Stimulated activated effector memory CD8-positive, alpha-beta T cell treated with anti-CD3 and anti-CD28 coated beads, Interleukin-12 subunit alpha, Interleukin-12 subunit beta, amount 100 ng/mL, for 72 hours (primary cell): Measurements from ENCODE around the gene ARSG.
A peak's percentile ranks its signal among the peaks of the same experiment; 100 is the strongest.
"Not testable (repeated sequence)": the region's sequence is repeated elsewhere in the genome, so short reads cannot be mapped to it uniquely, and the experiment has no call there.

Source experiments
- ATAC-seq: fragments of 150-1000 bp; cut with Tn5 transposase; 2 replicates; pipeline ENCODE4 v1.10.0; 2021
- DNase-seq, 2 donors: peaks; one replicate each; pipeline ENCODE4 v3.0.0; 2021 to 2022; ENCODE audit warnings: low spot score in 2 of 2
- H3K27ac Mint-ChIP-seq: one replicate; pipeline ENCODE4 v1.8.0; 2022; ENCODE audit warnings: mild to moderate bottlenecking, mixed read lengths
- H3K36me3 Mint-ChIP-seq: one replicate; pipeline ENCODE4 v1.8.0; 2022; ENCODE audit warnings: mild to moderate bottlenecking, mixed read lengths
- H3K4me1 Mint-ChIP-seq: one replicate; pipeline ENCODE4 v1.8.0; 2022; ENCODE audit warnings: mixed read lengths
- H3K4me3 Mint-ChIP-seq: one replicate; pipeline ENCODE4 v1.8.0; 2022; ENCODE audit warnings: mild to moderate bottlenecking, mixed read lengths
- H3K9me3 Mint-ChIP-seq: one replicate; pipeline ENCODE4 v1.8.0; 2022; ENCODE audit warnings: mixed read lengths

ARSG gene

DNA sequence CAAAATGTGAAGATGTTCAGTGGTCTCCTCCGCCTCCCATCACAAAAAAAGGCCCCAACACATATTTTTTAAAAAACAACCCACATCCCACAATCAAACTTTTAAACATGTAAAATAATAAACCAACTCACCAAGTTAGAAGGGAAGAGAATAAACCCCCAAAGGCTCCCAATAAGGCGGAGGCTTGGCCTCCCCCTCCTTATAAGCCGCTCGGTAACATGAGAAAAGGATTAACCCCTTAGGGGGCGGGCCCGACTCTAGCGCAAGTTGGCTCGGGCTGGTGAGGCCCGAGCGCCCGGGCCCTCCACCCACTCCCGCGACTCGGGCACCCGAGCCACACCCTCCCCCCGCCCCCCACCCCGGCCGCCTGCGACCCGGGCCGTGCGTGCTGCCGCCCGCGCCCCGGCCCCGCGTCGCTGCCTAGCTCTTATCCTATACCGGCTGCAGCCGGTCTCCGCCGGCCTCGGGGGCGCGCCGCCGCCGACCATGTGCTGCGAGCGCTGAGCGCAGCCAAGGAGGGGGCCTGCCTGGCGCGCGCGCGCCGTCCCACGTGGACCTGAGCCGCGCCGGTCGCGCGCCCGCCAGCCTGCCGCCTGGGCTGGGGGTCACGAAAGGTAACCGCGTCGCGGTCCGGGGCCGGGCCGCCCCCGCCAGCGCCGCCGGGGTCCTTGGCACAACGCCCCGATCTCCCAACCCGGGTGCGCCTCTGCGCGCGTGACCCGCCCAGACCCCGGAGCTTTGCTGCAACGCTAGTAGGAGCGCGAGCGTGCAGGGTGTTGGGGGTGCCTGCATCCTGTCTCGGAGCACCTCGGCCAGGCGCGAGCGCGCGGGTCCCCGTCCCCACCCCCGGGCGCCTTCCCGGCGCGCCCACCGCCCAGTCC is at the start of gene ARSG, which contains the start of gene SLC16A6:
Gene ARSG (plus strand): TSS at position 541 of the 881 bp plus-strand sequence. CDS start 15,999 bp downstream, outside the sequence.
Gene SLC16A6 (minus strand): TSS at position 173 of the 881 bp plus-strand sequence. CDS start 12,807 bp downstream, outside the sequence.
- H3K4me3 Mint-ChIP-seq, result peak within 1 kb of the TSS; percentile 97
- DNase-seq (peak; percentile 63 to 91), ATAC-seq (peak; percentile 76)
- no peaks in the 10 kb centered on the region for H3K9me3 Mint-ChIP-seq
- H3K36me3 Mint-ChIP-seq, result peaks cover 7% of the 10 kb centered on the region
- H3K27ac Mint-ChIP-seq, result peak within 1 kb of the TSS; percentile 96
- peaks cover 58% of the 10 kb centered on the region for H3K4me1 Mint-ChIP-seq

DNA sequence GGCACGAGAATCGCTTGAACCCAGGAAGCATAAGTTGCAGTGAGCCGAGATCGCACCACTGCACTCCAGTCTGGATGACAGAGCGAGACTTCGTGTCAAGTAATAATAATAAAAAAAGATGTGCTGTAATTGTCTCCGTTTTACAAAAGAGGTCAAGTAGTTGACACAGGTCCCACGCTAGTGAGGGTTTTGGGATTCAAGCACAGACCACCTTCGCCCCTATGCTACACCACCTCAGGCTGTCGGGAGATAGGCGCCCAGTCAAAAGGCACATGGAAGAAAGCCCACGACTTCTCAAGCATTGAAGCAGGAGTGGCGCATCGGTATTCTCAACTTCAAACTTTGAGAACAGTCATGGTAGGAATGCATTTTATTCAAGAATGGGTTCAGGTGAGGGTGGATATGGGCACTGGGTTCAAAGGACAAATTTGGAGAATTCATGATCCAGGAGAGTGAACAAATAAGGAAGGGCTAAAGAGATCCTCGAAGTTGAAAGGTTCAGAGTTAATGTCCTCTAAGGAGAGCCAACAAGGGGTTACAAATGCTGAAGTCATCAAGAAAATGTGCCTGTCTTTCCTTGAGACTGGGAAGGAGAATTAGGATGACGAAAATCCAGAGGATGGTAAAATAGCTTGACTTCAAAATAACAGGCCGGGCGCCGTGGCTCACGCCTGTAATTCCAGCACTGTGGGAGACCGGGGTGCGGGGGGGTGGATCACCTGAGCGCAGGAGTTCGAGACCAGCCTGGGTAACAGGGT is 44.8 kb upstream of the ARSG start:
- peaks cover 37% of the 10 kb centered on the region for H3K36me3 Mint-ChIP-seq
- no peaks in the 10 kb centered on the region for H3K9me3 Mint-ChIP-seq
- H3K4me1 Mint-ChIP-seq, result peaks cover 13% of the 10 kb centered on the region
- DNase-seq (no peak), ATAC-seq (no peak)
- peak overlapping the region; percentile 98 for H3K27ac Mint-ChIP-seq
- peak overlapping the region; percentile 78 for H3K4me3 Mint-ChIP-seq

DNA sequence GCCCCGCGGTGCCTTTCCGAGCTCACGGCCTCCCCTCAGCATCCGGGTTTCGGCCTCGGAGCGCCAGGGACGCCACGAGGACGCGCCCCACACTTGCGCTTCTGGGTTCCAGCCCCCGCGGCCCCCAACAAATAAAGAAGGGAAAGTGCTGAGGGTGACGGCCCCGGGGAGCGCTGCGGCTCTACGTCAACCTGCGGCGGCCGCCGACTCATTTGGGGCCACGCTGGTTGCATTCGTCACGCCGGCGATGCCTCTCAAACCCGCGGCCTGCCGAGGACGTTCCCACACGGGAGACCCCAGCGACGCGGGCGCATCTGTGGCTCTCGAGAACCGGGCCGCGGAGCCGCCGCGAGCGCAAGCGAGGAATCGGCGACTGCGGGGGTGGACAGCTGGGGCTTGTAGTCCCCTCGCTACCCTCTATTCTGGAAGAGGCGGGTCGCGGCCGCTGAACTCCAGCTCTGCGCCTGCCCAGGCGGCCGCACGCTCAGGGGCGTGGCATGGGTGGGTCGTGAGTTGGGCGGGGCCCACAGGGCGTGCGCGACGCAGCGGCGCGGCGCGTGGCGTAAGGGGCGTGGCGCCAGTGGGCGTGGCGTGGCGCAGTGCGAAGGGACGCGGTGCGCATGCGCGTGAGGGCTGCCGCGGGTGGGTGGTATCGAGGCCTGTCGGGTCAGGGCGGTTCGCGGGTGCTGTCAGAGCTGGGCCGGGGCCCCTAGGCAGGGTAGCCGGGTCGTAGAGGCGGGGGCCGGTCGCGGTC is 43.7 kb upstream of the ARSG start, which contains the start of gene AMZ2:
Gene AMZ2 (plus strand): TSS at position 599 of the 754 bp plus-strand sequence. CDS start 2,145 bp downstream, outside the sequence.
- DNase-seq, result peak; percentile 100
- peak; percentile 87 for ATAC-seq
- H3K4me3 Mint-ChIP-seq, result peak within 1 kb of the TSS; percentile 78
- H3K27ac Mint-ChIP-seq, result peak within 1 kb of the TSS; percentile 98
- H3K36me3 Mint-ChIP-seq, result peaks cover 49% of the 10 kb centered on the region
- peaks cover 13% of the 10 kb centered on the region for H3K4me1 Mint-ChIP-seq
- no peaks in the 10 kb centered on the region for H3K9me3 Mint-ChIP-seq

DNA sequence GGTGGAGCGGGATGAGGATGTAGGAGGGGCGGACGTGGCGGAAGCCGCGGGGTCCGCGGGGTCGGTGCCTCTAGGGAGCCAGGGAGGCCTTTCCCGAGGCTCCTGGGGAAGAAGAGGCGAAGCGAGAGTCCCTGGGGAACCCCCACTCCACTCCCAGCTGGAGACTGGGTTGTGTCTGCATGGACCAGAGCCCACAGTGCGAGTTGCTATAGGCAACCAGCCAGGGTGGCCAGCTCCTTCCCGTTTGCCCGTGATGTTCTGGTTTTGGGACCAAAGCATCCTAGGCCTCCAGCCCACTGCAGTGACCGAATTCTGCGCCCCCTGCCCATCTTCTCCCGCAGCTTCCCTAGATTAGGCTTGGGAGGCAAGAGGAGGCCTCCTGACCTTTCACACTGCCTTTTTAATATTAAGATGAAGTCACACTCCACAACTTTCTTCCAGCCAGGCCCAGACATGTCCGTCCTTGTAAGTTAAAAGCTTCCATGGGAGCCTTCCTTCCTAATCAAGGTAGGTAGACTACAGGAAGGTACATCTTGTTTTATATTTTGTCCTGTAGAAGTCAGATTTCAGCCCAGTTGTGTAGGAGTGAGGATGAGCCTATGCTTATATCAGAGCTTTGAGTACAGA is 43.0 kb upstream of the ARSG start:
- Mint-ChIP-seq H3K4me3 (peak overlapping the region; percentile 78), H3K4me1 (peaks cover 20% of the 10 kb centered on the region), H3K36me3 (peaks cover 56% of the 10 kb centered on the region), H3K9me3 (no peaks in the 10 kb centered on the region), H3K27ac (peak overlapping the region; percentile 98)
- ATAC-seq (peak; percentile 46), DNase-seq (no peak)

DNA sequence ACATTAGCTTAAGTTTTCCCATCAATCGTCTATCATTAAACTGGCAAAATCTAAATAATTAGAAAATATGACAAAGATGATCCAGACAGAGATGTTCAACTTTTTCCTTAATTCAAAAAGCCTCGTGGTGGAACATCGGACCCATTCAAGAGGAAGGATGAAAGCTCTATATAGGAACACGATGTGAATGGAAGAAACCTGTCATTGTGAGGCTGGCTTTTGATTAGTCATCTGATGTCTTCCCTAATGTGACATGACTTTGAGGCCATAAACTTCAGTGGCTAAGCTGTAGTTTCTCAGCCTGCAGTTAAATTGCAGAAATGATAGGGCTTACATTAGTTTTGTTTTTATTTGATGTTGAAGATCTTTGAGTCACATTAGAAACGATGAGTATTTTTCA is 42.4 kb upstream of the ARSG start:
- Mint-ChIP-seq H3K4me3 (peak overlapping the region; percentile 78), H3K4me1 (peaks cover 26% of the 10 kb centered on the region), H3K36me3 (peaks cover 62% of the 10 kb centered on the region), H3K27ac (peak overlapping the region; percentile 98), H3K9me3 (no peaks in the 10 kb centered on the region)
- peak; percentile 48 for ATAC-seq
- no peak for DNase-seq

DNA sequence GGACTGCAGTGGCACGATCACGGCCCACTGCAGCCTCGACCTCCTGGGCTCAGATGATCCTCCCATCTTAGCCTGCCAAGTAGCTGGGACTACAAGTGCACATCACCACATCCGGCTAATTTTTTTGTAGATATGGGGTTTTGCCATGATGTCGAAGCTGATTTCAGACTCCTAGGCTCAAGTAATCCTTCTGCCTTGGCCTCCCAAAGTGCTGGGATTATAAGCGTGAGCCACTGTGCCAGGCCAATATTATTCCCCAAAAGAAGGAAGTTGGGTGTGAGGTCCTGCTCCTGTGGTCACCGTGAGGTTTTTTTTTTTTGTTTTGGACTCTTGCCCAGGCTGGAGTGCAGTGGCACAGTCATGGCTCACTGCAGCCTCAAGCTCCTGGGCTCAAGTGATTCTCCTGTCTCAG is 41.9 kb upstream of the ARSG start:
- peak overlapping the region; percentile 78 for H3K4me3 Mint-ChIP-seq
- DNase-seq (peak in 1 of 2 donors; percentile 59), ATAC-seq (no peak)
- no peaks in the 10 kb centered on the region for H3K9me3 Mint-ChIP-seq
- peak overlapping the region; percentile 98 for H3K27ac Mint-ChIP-seq
- peaks cover 30% of the 10 kb centered on the region for H3K4me1 Mint-ChIP-seq
- H3K36me3 Mint-ChIP-seq, result peaks cover 66% of the 10 kb centered on the region

DNA sequence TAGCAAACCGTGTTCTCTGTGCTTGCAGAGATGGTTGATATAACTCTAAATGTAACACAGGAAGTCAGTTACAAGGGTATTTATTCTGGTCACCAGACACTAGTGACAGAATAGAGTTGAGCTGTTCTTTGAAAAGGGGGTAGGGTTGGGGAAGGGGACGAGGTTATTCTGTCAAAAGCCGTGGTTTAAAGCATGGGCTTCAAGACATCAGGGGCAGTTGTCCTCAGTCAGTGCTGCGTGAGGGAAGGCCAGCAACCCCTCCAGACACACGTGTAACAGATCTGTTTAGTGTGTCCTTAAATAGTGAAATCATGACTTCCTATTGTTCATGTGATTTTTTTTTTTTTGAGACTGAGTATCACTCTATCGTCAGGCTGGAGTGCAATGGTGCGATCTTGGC is 37.9 kb upstream of the ARSG start:
- not testable (repeated sequence) for H3K9me3 Mint-ChIP-seq, DNase-seq
- H3K36me3 Mint-ChIP-seq, result peaks cover 86% of the 10 kb centered on the region
- H3K27ac Mint-ChIP-seq, result peak overlapping the region; percentile 92
- peak overlapping the region; percentile 62 for H3K4me3 Mint-ChIP-seq
- ATAC-seq, result peak; percentile 46
- H3K4me1 Mint-ChIP-seq, result peaks cover 56% of the 10 kb centered on the region

DNA sequence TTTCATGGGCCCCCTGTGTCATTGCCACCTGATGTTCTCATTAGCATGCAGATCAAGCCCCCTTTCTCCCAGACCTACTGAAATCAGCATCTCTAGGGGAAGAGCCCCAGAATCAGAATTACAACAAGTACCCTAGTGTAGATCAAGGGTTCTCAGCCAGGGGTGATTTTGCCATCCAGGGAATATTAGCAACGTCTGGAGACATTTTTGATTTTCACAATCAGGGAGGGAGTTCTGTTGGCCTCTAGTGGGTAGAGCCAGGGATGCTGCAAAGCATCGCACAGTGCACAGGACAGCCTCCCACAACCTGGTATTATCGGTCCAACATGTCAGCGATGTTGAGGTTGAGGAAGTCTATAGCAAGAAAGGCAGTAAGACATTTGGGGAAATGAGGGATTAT is 36.1 kb upstream of the ARSG start:
- Mint-ChIP-seq H3K36me3 (peaks cover 75% of the 10 kb centered on the region), H3K4me1 (peaks cover 68% of the 10 kb centered on the region), H3K27ac (peak overlapping the region; percentile 92), H3K4me3 (peak overlapping the region; percentile 62), H3K9me3 (no peaks in the 10 kb centered on the region)
- no peak for ATAC-seq
- no peak for DNase-seq

DNA sequence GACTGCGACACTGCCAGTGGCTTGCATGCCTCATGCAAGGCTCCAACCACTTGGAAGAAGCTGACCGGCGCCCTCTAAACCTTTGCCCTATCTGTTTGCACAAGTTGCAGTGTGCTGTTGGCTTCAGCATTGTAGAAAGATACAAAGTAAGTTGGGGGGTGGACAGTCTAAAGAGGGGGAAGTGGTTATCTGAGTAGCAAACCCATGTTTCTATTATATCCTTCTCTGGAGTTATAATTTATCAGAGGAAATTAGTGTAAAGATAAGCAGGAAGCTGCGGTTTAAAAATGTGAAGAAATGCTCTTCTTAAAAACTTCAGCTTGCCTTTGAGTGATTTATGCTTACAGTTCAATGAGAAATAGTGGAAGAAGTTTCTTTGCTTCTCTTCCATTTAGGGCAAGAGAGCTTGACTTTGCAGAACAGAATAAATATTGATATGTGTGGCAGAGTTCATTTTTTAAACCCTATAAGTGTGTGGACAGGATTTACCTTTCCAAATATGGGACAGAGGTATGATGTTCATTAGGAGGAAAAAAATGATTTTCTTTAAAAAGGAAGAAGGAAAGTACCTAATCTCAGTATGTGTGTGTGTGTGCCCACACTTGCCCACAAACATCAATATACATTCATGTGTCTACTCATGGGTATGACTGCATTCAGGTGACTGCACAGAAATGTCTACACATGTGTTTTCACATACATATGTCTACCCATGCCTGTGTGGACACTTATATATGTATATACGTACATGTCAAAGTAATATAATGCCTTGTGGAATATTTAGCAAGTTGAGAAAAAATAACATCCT is 35.4 kb upstream of the ARSG start:
- Mint-ChIP-seq H3K36me3 (peaks cover 71% of the 10 kb centered on the region), H3K9me3 (no peaks in the 10 kb centered on the region), H3K27ac (peak overlapping the region; percentile 92), H3K4me3 (peak overlapping the region; percentile 62), H3K4me1 (peaks cover 75% of the 10 kb centered on the region)
- ATAC-seq, result peak; percentile 86
- no peak for DNase-seq

DNA sequence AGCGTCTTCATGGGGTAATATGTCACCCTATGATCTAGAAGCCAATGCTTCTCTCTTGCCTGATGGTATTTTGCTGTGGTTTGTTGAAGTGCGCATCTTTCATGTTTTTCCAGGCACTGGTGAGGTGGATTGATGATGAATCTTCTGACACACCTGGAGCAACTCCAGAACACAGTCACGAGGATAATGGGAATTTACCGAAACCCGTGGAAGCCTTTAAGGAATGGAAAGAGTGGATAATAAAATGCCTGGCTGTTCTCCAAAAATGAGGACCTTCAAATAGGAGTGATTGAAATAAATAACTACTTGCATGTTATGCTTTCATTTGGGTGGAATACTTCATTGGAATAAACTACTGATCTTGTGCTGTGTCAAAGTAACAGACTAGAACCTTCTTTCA is 34.6 kb upstream of the ARSG start:
- peaks cover 79% of the 10 kb centered on the region for H3K4me1 Mint-ChIP-seq

DNA sequence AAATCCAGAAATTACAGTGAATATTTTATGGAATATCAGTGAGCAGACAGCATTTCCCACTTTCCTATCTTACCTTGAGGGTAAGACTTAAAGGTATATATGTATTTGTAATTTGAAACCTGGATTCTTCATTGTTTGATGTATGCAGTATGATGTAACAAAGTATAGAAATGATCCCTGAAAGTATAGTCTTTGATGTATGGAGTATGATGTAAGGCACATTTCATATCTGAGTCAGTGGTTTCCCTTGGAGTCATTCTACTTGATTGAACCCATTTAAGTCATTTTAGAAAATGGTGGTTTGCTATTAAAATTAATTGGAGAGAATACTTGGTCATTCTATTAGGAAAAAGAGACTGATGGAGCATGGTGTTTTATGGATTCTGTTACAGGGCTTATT is 33.4 kb upstream of the ARSG start:
- Mint-ChIP-seq H3K27ac (peak overlapping the region; percentile 92), H3K4me3 (peak overlapping the region; percentile 20)

More for the DNA sequence above, 34.6 kb upstream of the ARSG start:
- not testable (repeated sequence) for H3K9me3 Mint-ChIP-seq, DNase-seq, ATAC-seq
- Mint-ChIP-seq H3K4me3 (peak overlapping the region; percentile 62), H3K27ac (peak overlapping the region; percentile 92), H3K36me3 (peaks cover 63% of the 10 kb centered on the region)

DNA sequence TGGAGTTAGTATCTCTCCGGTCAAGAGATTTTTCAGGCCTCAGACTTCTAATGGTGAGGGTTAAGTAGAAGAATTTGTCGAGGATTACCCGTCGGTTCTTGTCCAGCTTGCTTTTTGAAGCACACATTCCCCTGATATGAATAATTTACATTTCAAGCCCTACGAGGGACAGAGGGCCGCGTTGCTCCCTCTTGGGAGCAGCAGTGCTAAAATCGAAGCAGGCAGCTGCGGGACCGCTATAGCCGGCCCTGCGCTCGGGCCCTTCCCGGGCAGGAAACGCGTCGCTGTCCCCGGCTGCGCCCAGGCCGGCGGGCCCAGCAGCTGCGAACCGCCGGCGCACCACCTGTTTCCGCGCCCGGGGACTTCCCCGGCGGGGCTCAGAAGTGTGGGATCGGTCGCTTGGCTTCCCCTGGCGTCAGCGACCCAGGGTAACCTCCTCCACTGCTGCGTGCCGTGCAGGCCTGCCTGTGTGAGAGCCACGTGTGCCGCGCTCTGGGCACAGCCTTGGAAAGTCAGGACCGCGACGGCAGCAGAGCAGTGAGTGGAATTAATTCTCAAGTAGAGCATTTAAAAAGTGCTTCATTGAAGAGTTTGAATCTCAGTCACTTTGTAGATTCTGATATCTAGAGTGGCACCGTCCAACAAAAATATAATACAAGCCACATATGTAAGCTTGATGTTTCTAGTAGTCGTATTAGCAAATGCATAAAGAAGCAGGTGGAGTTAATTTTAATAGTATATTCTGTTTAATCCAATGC is 32.2 kb upstream of the ARSG start:
- peak overlapping the region; percentile 62 for H3K4me3 Mint-ChIP-seq
- peaks cover 78% of the 10 kb centered on the region for H3K4me1 Mint-ChIP-seq
- H3K27ac Mint-ChIP-seq, result peak overlapping the region; percentile 89
- not testable (repeated sequence) for H3K9me3 Mint-ChIP-seq
- ATAC-seq (peak; percentile 91), DNase-seq (peak; percentile 60 to 81)
- peaks cover 40% of the 10 kb centered on the region for H3K36me3 Mint-ChIP-seq

More for the DNA sequence above, 33.4 kb upstream of the ARSG start:
- DNase-seq, result no peak
- Mint-ChIP-seq H3K9me3 (no peaks in the 10 kb centered on the region), H3K4me1 (peaks cover 83% of the 10 kb centered on the region), H3K36me3 (peaks cover 51% of the 10 kb centered on the region)
- ATAC-seq, result peak; percentile 33

DNA sequence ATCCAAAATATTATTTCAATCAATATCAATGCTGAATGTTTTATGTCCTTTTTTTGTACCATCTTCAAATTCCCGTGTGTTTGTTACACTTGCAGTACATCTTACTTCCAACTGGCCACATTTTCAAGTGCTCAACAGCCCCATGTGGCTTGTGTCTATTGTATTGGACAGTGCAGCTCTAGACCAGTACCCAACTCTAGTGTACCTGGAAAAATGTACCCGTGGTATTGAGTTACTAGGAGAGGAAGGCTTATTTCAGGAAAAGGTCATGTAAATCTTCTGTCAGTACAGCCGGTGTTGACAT is 31.7 kb upstream of the ARSG start:
- ATAC-seq, H3K9me3 Mint-ChIP-seq, DNase-seq: not testable (repeated sequence)
- Mint-ChIP-seq H3K27ac (peak overlapping the region; percentile 89), H3K4me3 (peak overlapping the region; percentile 62), H3K36me3 (peaks cover 34% of the 10 kb centered on the region), H3K4me1 (peaks cover 73% of the 10 kb centered on the region)
